SK-N-SH (cell line): ENCODE results near the gene TRRAP.

ENCODE experiments used
- CTCF ChIP-seq: fragments of 200-600 bp; sonication (generic); IDR thresholded peaks from 2 replicates; pipeline ENCODE4 v1.6.1; 2017; ENCODE audit warnings: antibody characterized with exemption, mild to moderate bottlenecking, moderate library complexity
- FOXM1 ChIP-seq: IDR thresholded peaks from 2 replicates; pipeline ENCODE4 v1.4.0; 2012; ENCODE audit warnings: low read depth, mild to moderate bottlenecking
- GABPA ChIP-seq: IDR thresholded peaks from 2 replicates; pipeline ENCODE4 v1.4.0; 2012; ENCODE audit warnings: low read depth, mild to moderate bottlenecking
- JUND ChIP-seq: IDR thresholded peaks from 2 replicates; pipeline ENCODE4 v1.4.0; 2012
- MAX ChIP-seq: IDR thresholded peaks from 2 replicates; pipeline ENCODE4 v1.4.0; 2012; ENCODE audit warnings: low read depth
- PBX3 ChIP-seq: IDR thresholded peaks from 2 replicates; pipeline ENCODE4; 2012
- POLR2AphosphoS5 ChIP-seq: IDR thresholded peaks from 2 replicates; pipeline ENCODE4 v1.6.1; 2012; ENCODE audit warnings: low read depth, low read length
- REST ChIP-seq: IDR thresholded peaks from 2 replicates; pipeline ENCODE4 v1.6.1; 2012; ENCODE audit warnings: mild to moderate bottlenecking, low read depth, low read length, moderate library complexity
- RXRA ChIP-seq: IDR thresholded peaks from 2 replicates; pipeline ENCODE4 v1.4.0; 2012; ENCODE audit warnings: low read depth, mild to moderate bottlenecking, borderline replicate concordance
- TCF12 ChIP-seq: IDR thresholded peaks from 2 replicates; pipeline ENCODE4 v1.4.0; 2012
- ZBTB33 ChIP-seq: IDR thresholded peaks from 2 replicates; pipeline ENCODE4 v1.4.0; 2012; ENCODE audit warnings: low read depth, borderline replicate concordance

- TF ChIP-seq CTCF = peak; percentile 91
- peak; percentile 29; the same call in 1 of the 2 replicates for TF ChIP-seq MAX
- TF ChIP-seq ZBTB33 = no peak
- no peak for TF ChIP-seq FOXM1
- no peak for TF ChIP-seq TCF12
- TF ChIP-seq REST = 0 out of 2 replicates have a peak, but pooled peaks have one; percentile 12
- TF ChIP-seq POLR2AphosphoS5 = no peak
- no peak for TF ChIP-seq RXRA
- TF ChIP-seq JUND = no peak
- no peak for TF ChIP-seq PBX3
- TF ChIP-seq GABPA = no peak
Measured at GRCh38 chr7:99040104-99040958, 162.0 kb downstream of the TRRAP start.
